Muscle layer of duodenum (tissue), 2 donors: ENCODE data around the gene PRMT7.

ENCODE experiments used
- H3K27ac ChIP-seq: one replicate; pipeline ENCODE4 v1.7.0; 2013; ENCODE audit warnings: mild to moderate bottlenecking, low read length
- H3K27me3 ChIP-seq: one replicate; pipeline ENCODE4 v1.7.0; 2013; ENCODE audit warnings: low read depth, mild to moderate bottlenecking, control low read depth, low read length
- H3K36me3 ChIP-seq, 2 donors: one replicate each; pipeline ENCODE4 v1.7.0; 2013; ENCODE audit warnings: low read length in 2 of 2, control low read depth in 1 of 2, mild to moderate bottlenecking in 1 of 2; ENCODE audit not compliant: insufficient read depth in 2 of 2, control insufficient read depth in 1 of 2
- H3K4me1 ChIP-seq, 2 donors: one replicate each; pipeline ENCODE4 v1.7.0; 2013; ENCODE audit warnings: low read length in 2 of 2, mild to moderate bottlenecking in 2 of 2, control low read depth in 1 of 2, moderate library complexity in 1 of 2; ENCODE audit not compliant: insufficient read depth in 2 of 2, control insufficient read depth in 1 of 2
- H3K4me3 ChIP-seq, 2 donors: one replicate each; pipeline ENCODE4 v1.7.0; 2013; ENCODE audit warnings: low read length in 2 of 2, low read depth in 1 of 2, mild to moderate bottlenecking in 1 of 2
- H3K9me3 ChIP-seq, 2 donors: one replicate each; pipeline ENCODE4 v1.7.0; 2013; ENCODE audit warnings: low read length in 2 of 2, control low read depth in 1 of 2, mild to moderate bottlenecking in 1 of 2; ENCODE audit not compliant: control insufficient read depth in 1 of 2
- donor health status: healthy.

PRMT7 gene

GRCh38 chr16:68360956-68361355, 50.1 kb downstream of the PRMT7 start:
- no peak overlapping the region for H3K4me3 ChIP-seq
- no peak overlapping the region for H3K27ac ChIP-seq
- peaks cover 0 to 10% of the 10 kb centered on the region in 2 donors for H3K4me1 ChIP-seq
- H3K9me3 ChIP-seq, result no peaks in the 10 kb centered on the region
- H3K27me3 ChIP-seq, result no peaks in the 10 kb centered on the region
- peaks cover 14 to 33% of the 10 kb centered on the region in 2 donors for H3K36me3 ChIP-seq

- H3K36me3 ChIP-seq, result peaks cover 14 to 28% of the 10 kb centered on the region in 2 donors
- H3K27ac ChIP-seq, result no peak overlapping the region
- no peaks in the 10 kb centered on the region for H3K27me3 ChIP-seq
- peaks cover 0 to 4% of the 10 kb centered on the region in 2 donors for H3K4me1 ChIP-seq
- no peaks in the 10 kb centered on the region for H3K9me3 ChIP-seq
- H3K4me3 ChIP-seq, result no peak overlapping the region
These were observed 50.7 kb downstream of the PRMT7 start for GRCh38 chr16:68361485-68361884.

- no peaks in the 10 kb centered on the region for H3K27me3 ChIP-seq
- peaks cover 10 to 19% of the 10 kb centered on the region in 2 donors for H3K36me3 ChIP-seq
- H3K27ac ChIP-seq, result no peak overlapping the region
- H3K4me1 ChIP-seq, result no peaks in the 10 kb centered on the region
- no peaks in the 10 kb centered on the region for H3K9me3 ChIP-seq
- no peak overlapping the region for H3K4me3 ChIP-seq
These were observed 51.6 kb downstream of the PRMT7 start for GRCh38 chr16:68362262-68362913.

GRCh38 chr16:68362947-68363657, 52.3 kb downstream of the PRMT7 start:
- Histone ChIP-seq H3K9me3 (no peaks in the 10 kb centered on the region), H3K36me3 (peaks cover 4 to 12% of the 10 kb centered on the region in 2 donors), H3K4me1 (no peaks in the 10 kb centered on the region), H3K27ac (no peak overlapping the region), H3K27me3 (no peaks in the 10 kb centered on the region), H3K4me3 (no peak overlapping the region)

GRCh38 chr16:68363658-68364521, 53.1 kb downstream of the PRMT7 start:
- H3K4me1 ChIP-seq, result no peaks in the 10 kb centered on the region
- H3K9me3 ChIP-seq, result no peaks in the 10 kb centered on the region
- peaks cover 0 to 8% of the 10 kb centered on the region in 2 donors for H3K36me3 ChIP-seq
- no peaks in the 10 kb centered on the region for H3K27me3 ChIP-seq
- no peak overlapping the region for H3K27ac ChIP-seq
- no peak overlapping the region for H3K4me3 ChIP-seq

- Histone ChIP-seq H3K4me3 (no peak overlapping the region), H3K4me1 (no peaks in the 10 kb centered on the region), H3K27me3 (no peaks in the 10 kb centered on the region), H3K27ac (no peak overlapping the region), H3K36me3 (peaks cover 0 to under 1% of the 10 kb centered on the region in 2 donors), H3K9me3 (no peaks in the 10 kb centered on the region)
These were observed 53.8 kb downstream of the PRMT7 start for GRCh38 chr16:68364561-68364998.

GRCh38 chr16:68365167-68365817, 54.5 kb downstream of the PRMT7 start:
- Histone ChIP-seq H3K27me3 (no peaks in the 10 kb centered on the region), H3K4me3 (no peak overlapping the region), H3K36me3 (no peaks in the 10 kb centered on the region), H3K27ac (no peak overlapping the region), H3K9me3 (no peaks in the 10 kb centered on the region), H3K4me1 (no peaks in the 10 kb centered on the region)

GRCh38 chr16:68366062-68366461, 55.2 kb downstream of the PRMT7 start:
- Histone ChIP-seq H3K27me3 (no peaks in the 10 kb centered on the region), H3K9me3 (no peaks in the 10 kb centered on the region), H3K27ac (no peak overlapping the region), H3K4me3 (no peak overlapping the region), H3K36me3 (no peaks in the 10 kb centered on the region), H3K4me1 (no peaks in the 10 kb centered on the region)

GRCh38 chr16:68367030-68367429, 56.2 kb downstream of the PRMT7 start:
- Histone ChIP-seq H3K9me3 (no peaks in the 10 kb centered on the region), H3K4me1 (no peaks in the 10 kb centered on the region), H3K27me3 (no peaks in the 10 kb centered on the region), H3K27ac (no peak overlapping the region), H3K36me3 (no peaks in the 10 kb centered on the region), H3K4me3 (no peak overlapping the region)

GRCh38 chr16:68367440-68367839, 56.6 kb downstream of the PRMT7 start:
- H3K27me3 ChIP-seq, result no peaks in the 10 kb centered on the region
- no peak overlapping the region for H3K4me3 ChIP-seq
- no peaks in the 10 kb centered on the region for H3K9me3 ChIP-seq
- no peaks in the 10 kb centered on the region for H3K36me3 ChIP-seq
- H3K27ac ChIP-seq, result no peak overlapping the region
- H3K4me1 ChIP-seq, result no peaks in the 10 kb centered on the region

GRCh38 chr16:68367891-68368290, 57.1 kb downstream of the PRMT7 start:
- Histone ChIP-seq H3K27me3 (no peaks in the 10 kb centered on the region), H3K4me3 (no peak overlapping the region), H3K4me1 (no peaks in the 10 kb centered on the region), H3K9me3 (no peaks in the 10 kb centered on the region), H3K27ac (no peak overlapping the region), H3K36me3 (no peaks in the 10 kb centered on the region)
